COLO829 (cell line): ENCODE measurements around the gene SSH2.
"Not testable (repeated sequence)": the region's sequence is repeated elsewhere in the genome, so short reads cannot be mapped to it uniquely, and the experiment has no call there.

ENCODE experiments used
- DNase-seq: peaks from one replicate; pipeline ENCODE4 v3.0.0; 2012; ENCODE audit warnings: low spot score

The SSH2 gene

GRCh38 chr17:29709866-29710519 is 220.0 kb downstream of the SSH2 start:
- no peak for DNase-seq

GRCh38 chr17:29707212-29707571 is 222.8 kb downstream of the SSH2 start:
- no peak for DNase-seq

GRCh38 chr17:29706045-29706431 is 224.0 kb downstream of the SSH2 start:
- DNase-seq, result no peak

- no peak for DNase-seq
Observed at GRCh38 chr17:29705386-29705785, 224.6 kb downstream of the SSH2 start.

GRCh38 chr17:29699283-29699682 is 230.7 kb downstream of the SSH2 start:
- DNase-seq, result no peak

GRCh38 chr17:29698837-29699236 is 231.2 kb downstream of the SSH2 start:
- DNase-seq, result no peak

DNA sequence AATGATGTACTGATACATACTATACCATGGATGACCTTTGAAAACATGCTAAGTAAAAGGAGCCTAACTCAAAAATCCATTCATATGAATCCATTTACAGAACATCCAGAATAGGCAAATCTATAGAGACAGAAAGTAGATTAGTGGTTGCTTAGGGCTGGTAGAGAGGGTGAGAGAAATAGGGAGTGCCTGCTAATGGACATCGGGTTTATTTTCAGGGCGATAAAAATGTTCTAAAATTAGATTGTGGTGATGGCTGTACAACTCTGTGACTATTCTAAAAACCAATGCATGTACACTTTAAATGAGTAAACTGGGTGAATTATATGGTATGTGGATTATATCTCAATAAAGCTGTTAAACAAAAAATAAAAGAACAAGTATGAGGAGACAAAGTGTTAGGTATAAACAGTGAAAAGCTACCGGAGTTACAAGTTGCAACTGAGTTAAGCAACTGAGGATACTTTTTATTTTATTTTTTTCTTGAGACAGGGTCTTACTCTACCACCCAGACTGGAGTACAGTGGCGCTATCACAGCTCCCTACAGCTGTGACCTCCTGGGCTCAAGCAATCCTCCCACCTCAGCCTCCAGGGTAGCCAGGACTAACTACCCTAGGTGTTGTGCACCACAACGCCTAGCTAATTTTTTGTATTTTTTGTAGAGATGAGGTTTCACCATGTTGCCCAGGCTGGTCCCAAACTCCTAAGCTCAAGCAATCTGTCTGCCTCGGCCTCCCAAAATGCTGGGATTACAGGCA is 231.8 kb downstream of the SSH2 start:
- DNase-seq, result no peak

DNA sequence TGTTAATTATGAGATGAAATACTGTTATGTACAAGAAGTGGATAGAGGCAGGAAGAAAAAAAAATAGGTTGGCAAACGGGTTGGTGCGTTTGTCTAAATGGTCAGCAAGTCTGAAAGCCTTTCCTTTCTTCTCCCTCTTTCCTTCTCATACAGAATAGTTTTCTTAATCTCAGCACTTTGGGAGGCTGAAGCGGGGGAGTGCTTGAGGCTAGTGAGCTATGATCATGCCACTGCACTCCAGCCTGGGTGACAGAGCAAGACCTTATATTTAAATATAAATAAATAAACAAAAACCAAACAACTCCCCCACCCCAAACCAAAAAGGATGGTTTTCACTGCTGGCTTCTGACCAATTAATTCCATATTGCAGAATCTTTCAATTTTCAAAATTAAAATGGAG is 232.7 kb downstream of the SSH2 start:
- no peak for DNase-seq

GRCh38 chr17:29694918-29695563 is 235.0 kb downstream of the SSH2 start:
- no peak for DNase-seq

GRCh38 chr17:29693751-29694150 is 236.3 kb downstream of the SSH2 start:
- no peak for DNase-seq

- DNase-seq, result no peak
Observed at GRCh38 chr17:29687596-29687995, 242.4 kb downstream of the SSH2 start.

DNA sequence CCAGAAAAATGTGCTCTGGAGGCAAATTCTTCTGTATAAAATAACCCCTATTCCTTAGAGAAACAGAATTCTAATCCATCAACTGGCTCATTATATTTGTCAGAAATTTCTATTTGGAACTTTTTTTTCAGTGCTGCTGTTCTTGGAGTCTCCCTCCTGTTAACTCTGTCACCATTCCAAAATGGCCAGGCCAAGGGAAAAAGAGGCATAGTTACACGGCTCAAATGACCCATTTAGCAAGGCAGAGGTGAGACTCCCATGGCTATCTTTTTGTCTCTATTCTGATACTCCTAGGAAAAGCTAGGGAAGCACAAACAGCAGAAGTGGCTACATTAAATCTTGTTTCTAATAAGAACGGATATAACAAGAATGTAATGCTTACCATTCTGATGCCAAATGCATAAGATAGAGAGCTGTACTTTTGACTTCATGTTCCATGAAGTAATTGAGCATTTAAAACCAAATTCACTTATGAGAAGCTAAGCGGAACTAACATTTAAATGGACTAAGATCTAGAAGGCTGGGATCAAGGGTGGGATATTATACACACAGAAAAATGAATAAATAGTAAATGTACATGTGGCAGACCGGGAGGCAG is 242.9 kb downstream of the SSH2 start:
- no peak for DNase-seq

DNA sequence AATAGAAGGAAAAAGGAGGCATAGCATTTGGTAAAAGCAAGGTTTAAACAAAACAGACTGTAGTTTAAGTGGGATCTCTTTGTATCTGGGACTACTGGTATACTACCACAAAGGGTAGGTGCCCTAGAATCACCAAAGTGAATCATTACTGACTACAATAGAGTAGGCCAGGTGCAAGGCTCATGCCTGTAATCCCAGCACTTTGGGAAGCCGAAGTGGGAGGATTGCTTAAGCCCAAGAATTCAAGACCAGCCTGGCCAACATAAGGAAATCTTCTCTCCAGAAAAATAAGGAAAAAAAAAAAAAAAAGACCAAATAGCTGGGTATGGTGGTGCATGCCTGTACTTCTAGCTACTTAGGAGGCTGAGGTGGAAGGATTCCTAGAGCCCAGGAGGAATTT is 246.5 kb downstream of the SSH2 start:
- DNase-seq, result no peak

DNA sequence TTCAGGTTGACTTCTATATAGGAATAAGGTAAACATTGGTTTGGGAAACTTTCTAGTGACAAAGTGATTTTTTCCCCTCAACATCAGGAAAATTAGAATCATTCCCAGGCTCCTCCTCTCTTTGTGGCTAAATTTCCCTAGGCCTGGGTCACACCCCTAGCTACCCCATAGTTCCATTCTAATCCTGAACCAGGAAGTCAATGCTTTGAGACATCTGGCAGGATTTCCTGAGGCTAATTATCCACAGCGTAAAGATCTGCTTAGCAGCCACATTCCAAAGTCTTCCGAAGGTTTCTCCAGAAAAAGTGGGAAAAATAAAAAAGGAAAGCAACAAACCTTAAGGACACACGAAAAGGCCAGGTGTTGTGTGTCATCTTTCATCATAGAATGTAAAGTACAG is 247.0 kb downstream of the SSH2 start:
- DNase-seq, result no peak

DNA sequence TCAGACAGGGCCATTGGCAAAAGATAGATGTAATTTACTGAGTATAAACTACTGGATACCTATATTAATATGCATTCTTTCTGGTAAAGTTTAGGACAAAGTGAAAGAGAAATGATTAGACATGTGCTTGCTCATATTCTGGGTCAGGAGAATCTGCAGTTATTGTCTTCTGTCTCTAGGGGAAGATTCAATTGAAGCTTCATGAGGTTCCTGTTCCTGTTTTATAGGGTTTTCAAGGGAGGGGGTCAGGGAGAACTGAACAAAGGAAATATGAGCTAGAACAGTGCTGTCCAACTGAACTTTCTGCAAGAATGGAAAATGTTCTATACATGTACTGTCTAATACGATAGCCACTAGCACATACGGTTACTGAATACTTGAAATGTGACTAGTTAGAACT is 248.0 kb downstream of the SSH2 start:
- no peak for DNase-seq

DNA sequence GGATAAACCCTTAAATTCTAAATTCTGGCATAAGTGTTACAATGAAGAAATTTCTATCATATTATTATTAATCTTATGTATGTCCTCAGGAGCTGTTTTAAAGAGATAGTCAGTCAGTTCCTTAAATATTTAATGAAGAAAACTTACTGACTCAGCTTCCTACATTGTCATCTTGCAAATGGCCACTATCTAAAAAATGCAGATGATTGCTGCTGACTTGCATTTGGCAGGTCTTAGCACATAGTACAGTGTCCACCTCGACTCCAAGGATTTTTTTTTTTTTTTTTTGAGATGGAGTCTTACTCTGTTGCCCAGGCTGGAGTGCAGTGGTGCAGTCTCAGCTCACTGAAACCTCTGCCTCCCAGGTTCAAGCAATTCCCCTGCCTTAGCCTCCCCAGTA is 252.2 kb downstream of the SSH2 start:
- DNase-seq, result no peak

DNA sequence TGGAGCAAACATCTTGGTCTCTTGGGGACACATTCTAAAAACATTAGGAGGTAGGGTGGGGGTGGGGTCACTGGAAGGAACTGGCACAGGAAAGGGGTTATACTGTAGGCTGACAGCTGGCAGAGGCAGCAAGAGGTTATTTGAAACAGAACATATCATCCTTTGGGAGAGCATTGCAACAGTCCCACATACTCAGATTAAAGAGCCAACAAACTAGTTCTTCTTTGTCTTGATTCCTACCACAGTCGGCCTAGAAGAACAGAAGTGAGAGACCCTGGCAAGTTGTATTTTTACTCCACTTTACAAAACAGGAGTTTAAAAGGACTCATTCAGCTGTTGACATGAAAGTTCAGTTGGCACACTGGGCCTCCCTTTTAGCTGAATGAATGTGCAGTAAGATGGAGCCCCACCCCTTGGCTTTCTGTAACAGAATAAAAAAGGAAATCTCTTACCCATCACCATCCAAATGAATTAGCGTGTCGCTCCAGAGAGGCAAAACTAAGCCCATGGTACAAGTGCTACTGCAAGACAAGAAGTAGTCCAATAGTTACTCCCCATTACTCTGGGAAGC is 252.7 kb downstream of the SSH2 start:
- DNase-seq, result no peak

GRCh38 chr17:29675961-29676360 is 254.1 kb downstream of the SSH2 start:
- DNase-seq, result not testable (repeated sequence)

DNA sequence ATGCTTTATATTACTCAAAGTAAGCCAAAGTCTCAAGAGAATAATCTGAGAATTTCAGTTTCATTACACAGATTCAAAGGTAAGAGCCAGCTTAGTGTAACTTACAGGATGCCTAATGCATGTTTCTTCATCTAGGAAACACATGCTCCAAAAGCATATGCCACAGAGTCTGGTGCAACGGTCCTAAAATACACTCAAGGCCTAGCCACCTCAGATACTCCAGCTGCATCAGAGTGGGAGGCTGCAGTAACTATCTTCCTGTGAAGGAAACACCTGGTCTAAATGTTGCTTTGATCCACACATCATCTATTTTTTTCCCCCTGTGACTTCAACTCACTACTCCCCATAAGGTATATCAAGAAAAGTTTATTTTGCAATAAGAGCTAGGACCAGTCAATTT is 255.7 kb downstream of the SSH2 start:
- DNase-seq, result no peak

GRCh38 chr17:29671661-29672060 is 258.4 kb downstream of the SSH2 start:
- DNase-seq, result no peak

DNA sequence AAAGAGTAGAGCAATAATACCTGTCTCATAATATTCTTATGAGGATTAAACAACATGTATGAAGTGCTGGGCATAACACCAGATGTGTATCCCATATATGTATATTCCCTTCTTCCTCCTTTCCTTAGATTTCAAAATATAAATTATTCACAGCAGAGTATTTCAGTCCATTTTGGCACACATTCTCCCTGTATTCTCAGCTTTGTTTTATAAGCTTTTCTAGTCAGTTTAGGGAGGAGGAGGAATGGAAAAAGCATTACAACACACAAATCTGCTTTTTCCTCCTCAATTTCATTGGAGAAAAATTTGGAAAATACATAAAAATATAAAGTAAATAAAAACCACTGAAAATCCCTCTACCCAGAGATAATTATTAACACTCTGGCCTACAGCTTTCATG is 260.8 kb downstream of the SSH2 start:
- DNase-seq, result no peak

GRCh38 chr17:29667969-29668368 is 262.1 kb downstream of the SSH2 start:
- DNase-seq, result no peak

- no peak for DNase-seq
Observed at GRCh38 chr17:29665481-29665810, 264.6 kb downstream of the SSH2 start.
